Endothelial cell of umbilical vein (primary cell): Measurements from ENCODE around the gene HSPD1. TPM values are rescaled to one million over a fixed set of nuclear protein-coding genes. Genes with fewer than 3 reads are reported as not detected.
"Not testable (repeated sequence)": the region's sequence is repeated elsewhere in the genome, so short reads cannot be mapped to it uniquely, and the experiment has no call there.

Source experiments
- BruUV-seq: library from RNA; stranded (reverse); fragments of 400-500 nt; replicated peaks from 2 replicates; lab custom pipeline; 2021; lab: Mats Ljungman, UMichigan
- CTCF ChIA-PET: fragments of 300-600, 350-600 bp; sonication (Branson Sonifier 250); formaldehyde crosslinking; loops from one replicate; lab custom pipeline; 2021; ENCODE audit warnings: antibody characterized with exemption, inconsistent platforms; lab: Charles Lee
- POLR2A ChIA-PET: fragments of 300-600, 350-600 bp; sonication (Branson Sonifier 250); formaldehyde crosslinking; loops from one replicate; lab custom pipeline; 2021; ENCODE audit warnings: antibody characterized with exemption, inconsistent platforms; lab: Charles Lee
- DNase-seq: peaks from one replicate; pipeline ENCODE4 v3.0.0-alpha.2; 2011; ENCODE audit warnings: low read depth, low spot score
- FAIRE-seq: peaks from 2 replicates; lab custom pipeline; 2011; peaks lifted over from hg19 to GRCh38; lab: Jason Lieb, UNC
- H2AFZ ChIP-seq: 2 replicates; pipeline ENCODE4 v1.6.0; 2012; ENCODE audit warnings: low read depth, low read length, control low read depth, inconsistent platforms
- H3K27ac ChIP-seq: 2 replicates; pipeline ENCODE4 v1.5.1; 2011; ENCODE audit warnings: low read depth, mild to moderate bottlenecking, control low read depth, low read length, moderate library complexity; ENCODE audit not compliant: insufficient read depth
- H3K27me3 ChIP-seq, 2 experiments: 2 replicates each; pipeline versions ENCODE4 v1.6.0 to v1.6.1; 2011; ENCODE audit warnings: low read length in 2 of 2, mixed read lengths in 1 of 2; ENCODE audit not compliant: control insufficient read depth in 2 of 2, insufficient read depth in 2 of 2
- H3K36me3 ChIP-seq, 2 experiments: 2 replicates in 1 of 2; 3 replicates in 1 of 2; pipeline ENCODE4 v1.5.1; 2011; ENCODE audit warnings: low read length in 2 of 2, mild to moderate bottlenecking in 1 of 2, moderate library complexity in 1 of 2; ENCODE audit not compliant: control insufficient read depth in 2 of 2, insufficient read depth in 2 of 2; ENCODE audit errors: extremely low read depth in 1 of 2
- H3K4me1 ChIP-seq: 3 replicates; pipeline ENCODE4 v1.5.1; 2011; ENCODE audit warnings: mild to moderate bottlenecking, low read length; ENCODE audit not compliant: control insufficient read depth, insufficient read depth; ENCODE audit errors: extremely low read depth
- H3K4me2 ChIP-seq: 2 replicates; pipeline ENCODE4 v1.6.1; 2011; ENCODE audit warnings: low read length, control low read depth, mixed read lengths; ENCODE audit not compliant: insufficient read depth
- H3K4me3 ChIP-seq, 3 experiments: fragments of 200-600 bp in 1 of 3; sonication (generic), shearing (Covaris generic) in 1 of 3; replicated peaks in 1 of 3; 2 replicates each; pipeline ENCODE4 v1.5.1; 2011 to 2016; ENCODE audit warnings: control low read depth in 3 of 3, low read length in 3 of 3, mild to moderate bottlenecking in 2 of 3, inconsistent platforms in 1 of 3, low read depth in 1 of 3, moderate library complexity in 1 of 3; ENCODE audit not compliant: insufficient read depth in 1 of 3
- H3K79me2 ChIP-seq: 2 replicates; pipeline ENCODE4 v1.6.0; 2012; ENCODE audit warnings: low read length, inconsistent platforms; ENCODE audit not compliant: control insufficient read depth, insufficient read depth
- H3K9ac ChIP-seq: replicated peaks from 2 replicates; pipeline ENCODE3; 2011; ENCODE audit warnings: low read length, control low read depth; ENCODE audit not compliant: insufficient read depth; ENCODE audit errors: extremely low read depth
- H3K9me1 ChIP-seq: replicated peaks from 3 replicates; pipeline ENCODE4 v1.6.0; 2011; ENCODE audit warnings: mild to moderate bottlenecking, low read length; ENCODE audit not compliant: control insufficient read depth, insufficient read depth; ENCODE audit errors: extremely low read depth
- H3K9me3 ChIP-seq: replicated peaks from 2 replicates; pipeline ENCODE4 v1.5.1; 2012; ENCODE audit warnings: low read length, inconsistent platforms; ENCODE audit not compliant: control insufficient read depth, insufficient read depth
- H4K20me1 ChIP-seq: replicated peaks from 2 replicates; pipeline ENCODE3; 2011; ENCODE audit warnings: mild to moderate bottlenecking, low read length; ENCODE audit not compliant: control insufficient read depth, insufficient read depth; ENCODE audit errors: extremely low read depth
- EZH2 ChIP-seq: IDR thresholded peaks from 2 replicates; pipeline ENCODE4 v1.6.1; 2012; ENCODE audit warnings: borderline replicate concordance, low read depth, mild to moderate bottlenecking, moderate library complexity, low read length, inconsistent platforms; ENCODE audit not compliant: severe bottlenecking
- FOS ChIP-seq: IDR thresholded peaks from 2 replicates; pipeline ENCODE4 v1.6.1; 2011; ENCODE audit warnings: mild to moderate bottlenecking, low read length, moderate library complexity, borderline replicate concordance; ENCODE audit not compliant: insufficient read depth
- GATA2 ChIP-seq: IDR thresholded peaks from 2 replicates; pipeline ENCODE4 v1.7.0; 2011; ENCODE audit warnings: low read depth, mild to moderate bottlenecking, moderate library complexity, mixed read lengths, low read length; ENCODE audit not compliant: insufficient read length, insufficient read depth
- JUN ChIP-seq: IDR thresholded peaks from 2 replicates; pipeline ENCODE4 v1.6.1; 2011; ENCODE audit warnings: borderline replicate concordance, low read depth; ENCODE audit not compliant: insufficient read length, insufficient read depth
- MYC ChIP-seq: IDR thresholded peaks from one replicate; pipeline ENCODE4 v1.6.1; 2011; ENCODE audit warnings: mild to moderate bottlenecking, low read depth, low read length
- POLR2A ChIP-seq: IDR thresholded peaks from 2 replicates; pipeline ENCODE4 v1.6.1; 2012; ENCODE audit warnings: low read depth, mild to moderate bottlenecking, control low read depth, low read length
- POLR2AphosphoS5 ChIP-seq: IDR thresholded peaks from 2 replicates; pipeline ENCODE4 v1.6.1; 2012; ENCODE audit warnings: low read depth, mild to moderate bottlenecking, control low read depth, low read length, moderate library complexity; ENCODE audit not compliant: insufficient read depth
- dilution Hi-C: fragments of 300-500 bp; cut with MboI; formaldehyde crosslinking; loops from one replicate; pipeline ENCODE4 v1.15.0; 2019; ENCODE audit warnings: low sequenced_read_pairs; ENCODE audit not compliant: extremely low pct_ligation_motif_present
- intact Hi-C: fragments of 100-400 bp; cut with micrococcal nuclease; formaldehyde crosslinking; loops from one replicate; pipeline ENCODE4 v1.10.0; 2022
- polyA plus RNA-seq, 4 experiments: library from polyadenylated mRNA; depleted of rRNA in 3 of 4; stranded (reverse) in 3 of 4; unstranded in 1 of 4; fragments of >200 nt; gene quantifications; 2 replicates each; pipeline versions ENCODE4 v1.2.1 to v1.2.3, GENCODE V29; 2011 to 2012; ENCODE audit warnings: missing spikeins in 1 of 4
- total RNA-seq: library from RNA; stranded (reverse); gene quantifications from 2 replicates; pipeline ENCODE4 v1.2.3, GENCODE V29; 2021
- TF ChIP-seq, protein P1 (sequence below), 2 donors: IDR thresholded peaks; 1 replicate in 1 of 2; 2 replicates in 1 of 2; pipeline ENCODE4 v1.5.1; 2011; ENCODE audit warnings: low read length in 2 of 2, mild to moderate bottlenecking in 2 of 2, moderate library complexity in 2 of 2, control low read depth in 1 of 2, inconsistent platforms in 1 of 2, low read depth in 1 of 2; ENCODE audit not compliant: insufficient read depth in 1 of 2; ENCODE audit errors: extremely low read depth in 1 of 2
- TF ChIP-seq, protein P2 (sequence below): IDR thresholded peaks from 2 replicates; pipeline ENCODE4 v1.6.1; 2011; ENCODE audit not compliant: insufficient read depth, insufficient read length

The HSPD1 gene
- total and polyA plus RNA-seq, 2 donors (not counting 3 experiments of a cell fraction or from before 2014, with no cell fraction given), result 73.2 to 337 TPM

DNA sequence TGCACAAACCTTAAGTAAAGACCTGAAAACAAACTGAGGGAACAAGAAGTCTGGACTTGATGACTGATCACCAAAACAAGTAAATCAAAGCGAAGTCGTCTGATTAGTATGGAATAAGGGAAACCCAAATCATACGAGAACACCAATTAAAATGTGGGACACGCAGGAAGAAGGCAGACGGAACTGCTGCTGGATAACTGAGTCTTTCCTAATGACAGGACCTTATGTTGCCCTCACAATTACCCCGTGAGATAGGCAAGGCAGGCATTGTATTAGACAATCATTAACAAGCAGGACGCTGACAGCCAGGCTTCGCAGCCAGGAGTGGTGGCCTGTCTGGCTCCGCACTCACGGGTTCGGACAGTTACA, 46.9 kb downstream of the HSPD1 start:
- no peaks in the 10 kb centered on the region for H3K9me1 ChIP-seq
- ChIA-PET CTCF (interaction anchor here (0.9 to 1.9 kb wide), 4 partner anchors 9 to 47 kb away, joined by 3 to 15 read pairs (median 4); partner anchors contain the start of genes HSPD1, HSPE1 and SF3B1), POLR2A (interaction anchor here (0.9 to 1.2 kb wide), 6 partner anchors 9 to 63 kb away, joined by 3 to 16 read pairs (median 4); partner anchors contain the start of genes HSPD1, HSPE1, MOB4 and SF3B1)
- no peaks in the 10 kb centered on the region for H3K27me3 ChIP-seq
- DNase-seq (no peak), FAIRE-seq (no peak)
- peak overlapping the region; percentile 55 for H2AFZ ChIP-seq
- peaks cover 2% of the 10 kb centered on the region for H4K20me1 ChIP-seq
- H3K9me3 ChIP-seq, result no peaks in the 10 kb centered on the region
- peaks cover 14% of the 10 kb centered on the region for H3K4me1 ChIP-seq
- no TSS peak for BruUV-seq
- H3K4me3 ChIP-seq, result peak overlapping the region; percentile 45 to 87 (median 75)
- H3K9ac ChIP-seq, result peak overlapping the region; percentile 88
- intact Hi-C loops (loop anchor here (1.0 kb wide), 4 partner anchors 17 to 253 kb away; partner anchors contain the start of genes HSPE1, MARS2 and SF3B1), dilution Hi-C loops (no loop called here)
- no peaks in the 10 kb centered on the region for H3K36me3 ChIP-seq
- peak overlapping the region; percentile 98 for H3K27ac ChIP-seq
- TF ChIP-seq POLR2A (no peak), GATA2 (no peak), JUN (no peak), MYC (no peak), FOS (no peak), POLR2AphosphoS5 (no peak), EZH2 (no peak)
- TF ChIP-seq, protein P1, sequence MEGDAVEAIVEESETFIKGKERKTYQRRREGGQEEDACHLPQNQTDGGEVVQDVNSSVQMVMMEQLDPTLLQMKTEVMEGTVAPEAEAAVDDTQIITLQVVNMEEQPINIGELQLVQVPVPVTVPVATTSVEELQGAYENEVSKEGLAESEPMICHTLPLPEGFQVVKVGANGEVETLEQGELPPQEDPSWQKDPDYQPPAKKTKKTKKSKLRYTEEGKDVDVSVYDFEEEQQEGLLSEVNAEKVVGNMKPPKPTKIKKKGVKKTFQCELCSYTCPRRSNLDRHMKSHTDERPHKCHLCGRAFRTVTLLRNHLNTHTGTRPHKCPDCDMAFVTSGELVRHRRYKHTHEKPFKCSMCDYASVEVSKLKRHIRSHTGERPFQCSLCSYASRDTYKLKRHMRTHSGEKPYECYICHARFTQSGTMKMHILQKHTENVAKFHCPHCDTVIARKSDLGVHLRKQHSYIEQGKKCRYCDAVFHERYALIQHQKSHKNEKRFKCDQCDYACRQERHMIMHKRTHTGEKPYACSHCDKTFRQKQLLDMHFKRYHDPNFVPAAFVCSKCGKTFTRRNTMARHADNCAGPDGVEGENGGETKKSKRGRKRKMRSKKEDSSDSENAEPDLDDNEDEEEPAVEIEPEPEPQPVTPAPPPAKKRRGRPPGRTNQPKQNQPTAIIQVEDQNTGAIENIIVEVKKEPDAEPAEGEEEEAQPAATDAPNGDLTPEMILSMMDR (IDR thresholded peaks at IDR 0.05; ENCODE audit: extremely low read depth in 1 of 2, insufficient read depth in 1 of 2, low read depth in 1 of 2, low read length in 2 of 2), result no peak
- TF ChIP-seq, protein P2, sequence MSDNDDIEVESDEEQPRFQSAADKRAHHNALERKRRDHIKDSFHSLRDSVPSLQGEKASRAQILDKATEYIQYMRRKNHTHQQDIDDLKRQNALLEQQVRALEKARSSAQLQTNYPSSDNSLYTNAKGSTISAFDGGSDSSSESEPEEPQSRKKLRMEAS, result no peak
- H3K4me2 ChIP-seq, result peak overlapping the region; percentile 83
- H3K79me2 ChIP-seq, result peaks cover 36% of the 10 kb centered on the region

DNA sequence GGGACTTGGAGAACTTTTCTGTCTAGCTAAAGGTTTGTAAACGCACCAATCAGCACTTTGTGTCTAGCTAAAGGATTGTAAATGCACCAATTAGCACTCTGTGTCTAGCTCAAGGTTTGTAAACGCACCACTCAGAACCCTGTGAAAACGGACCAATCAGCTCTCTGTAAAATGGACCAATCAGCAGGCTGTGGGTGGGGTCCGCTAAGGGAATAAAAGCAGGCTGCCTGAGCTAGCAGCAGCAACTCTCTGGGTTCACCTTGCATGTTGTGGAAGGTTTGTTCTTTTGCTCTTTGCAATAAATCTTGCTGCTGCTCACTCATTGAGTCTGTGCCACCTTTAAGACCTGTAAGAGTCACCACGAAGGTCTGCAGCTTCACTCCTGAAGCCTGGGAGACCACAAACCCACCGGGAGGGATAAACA, 48.7 kb downstream of the HSPD1 start:
- H3K4me1 ChIP-seq, result peaks cover 14% of the 10 kb centered on the region
- intact Hi-C loops, H3K9me3 ChIP-seq, H3K27me3 ChIP-seq, H3K9ac ChIP-seq, H2AFZ ChIP-seq, H3K27ac ChIP-seq, BruUV-seq, DNase-seq, H3K36me3 ChIP-seq, H3K9me1 ChIP-seq, H3K4me2 ChIP-seq, dilution Hi-C loops, H4K20me1 ChIP-seq, FAIRE-seq, H3K4me3 ChIP-seq: not testable (repeated sequence)
- ChIA-PET POLR2A (interaction anchor here (1.3 kb wide), 1 partner anchor 8 kb away, joined by 3 read pairs; no protein-coding TSS in a partner anchor), CTCF (interaction anchor here (0.8 to 1.0 kb wide), 2 partner anchors 13 to 16 kb away, joined by 3 read pairs; partner anchors contain the start of gene SF3B1)
- peaks cover 22% of the 10 kb centered on the region for H3K79me2 ChIP-seq
